GM20431 (cell line): ENCODE data around the gene S100A13.

Experiments
- in situ Hi-C: fragments of 300-500 bp; cut with MseI, MboI; formaldehyde crosslinking; loops from one replicate; pipeline ENCODE4 v1.15.0; 2020; ENCODE audit warnings: low sequenced_read_pairs; ENCODE audit not compliant: unreplicated experiment

Gene S100A13

DNA sequence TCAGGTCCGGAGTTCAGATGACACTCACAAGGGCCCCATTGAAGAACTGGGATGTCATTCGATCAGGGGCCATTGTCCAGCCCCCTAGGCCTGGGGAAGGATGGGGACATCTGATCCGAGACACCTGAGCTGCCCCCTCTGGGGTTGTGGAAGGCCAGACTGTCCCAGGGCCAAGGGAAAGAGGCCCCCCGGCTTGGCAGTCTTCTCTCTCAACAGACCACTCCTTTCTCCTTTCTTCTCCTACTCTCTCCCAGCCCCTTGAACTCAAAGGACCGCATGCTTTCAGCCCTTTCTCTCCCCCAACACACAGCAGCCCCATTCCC is 2.0 kb upstream of the S100A13 start:
- in situ Hi-C loops = no loop called here

DNA sequence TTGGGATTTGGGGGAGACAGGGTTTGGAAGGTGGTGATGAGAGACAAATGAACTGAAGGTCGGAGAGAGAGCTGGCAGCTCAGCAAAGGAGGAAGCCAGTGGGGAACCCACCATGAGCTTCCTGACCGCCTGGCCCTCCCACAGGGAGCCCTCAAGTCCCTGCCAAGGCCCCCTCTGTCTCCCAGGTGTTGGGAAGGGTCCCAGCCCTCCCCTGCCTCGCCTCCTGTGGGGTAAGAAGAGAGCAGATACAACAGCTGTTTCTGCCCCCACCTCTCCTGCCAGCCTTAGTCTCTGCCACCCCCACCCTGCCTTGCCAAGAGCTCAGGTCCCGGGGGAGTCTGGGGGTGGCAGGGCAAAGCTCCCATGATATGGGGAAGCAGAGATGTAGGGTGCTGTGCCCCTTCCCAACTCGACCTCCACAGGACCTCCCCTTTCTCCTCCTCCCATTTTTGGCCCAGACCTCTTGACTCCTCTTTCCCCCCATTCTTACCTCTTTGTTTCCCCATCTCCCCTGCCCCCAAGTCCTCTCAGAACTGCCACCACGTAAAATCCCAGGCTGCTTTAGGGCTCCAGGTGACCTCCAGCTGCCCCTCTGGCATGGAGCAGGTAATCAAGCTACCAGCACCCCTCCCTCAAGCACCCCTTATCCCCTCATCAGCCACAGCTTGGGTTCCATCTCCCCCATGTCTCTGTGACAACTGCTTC is 1.5 kb upstream of the S100A13 start:
- in situ Hi-C loops = no loop called here

DNA sequence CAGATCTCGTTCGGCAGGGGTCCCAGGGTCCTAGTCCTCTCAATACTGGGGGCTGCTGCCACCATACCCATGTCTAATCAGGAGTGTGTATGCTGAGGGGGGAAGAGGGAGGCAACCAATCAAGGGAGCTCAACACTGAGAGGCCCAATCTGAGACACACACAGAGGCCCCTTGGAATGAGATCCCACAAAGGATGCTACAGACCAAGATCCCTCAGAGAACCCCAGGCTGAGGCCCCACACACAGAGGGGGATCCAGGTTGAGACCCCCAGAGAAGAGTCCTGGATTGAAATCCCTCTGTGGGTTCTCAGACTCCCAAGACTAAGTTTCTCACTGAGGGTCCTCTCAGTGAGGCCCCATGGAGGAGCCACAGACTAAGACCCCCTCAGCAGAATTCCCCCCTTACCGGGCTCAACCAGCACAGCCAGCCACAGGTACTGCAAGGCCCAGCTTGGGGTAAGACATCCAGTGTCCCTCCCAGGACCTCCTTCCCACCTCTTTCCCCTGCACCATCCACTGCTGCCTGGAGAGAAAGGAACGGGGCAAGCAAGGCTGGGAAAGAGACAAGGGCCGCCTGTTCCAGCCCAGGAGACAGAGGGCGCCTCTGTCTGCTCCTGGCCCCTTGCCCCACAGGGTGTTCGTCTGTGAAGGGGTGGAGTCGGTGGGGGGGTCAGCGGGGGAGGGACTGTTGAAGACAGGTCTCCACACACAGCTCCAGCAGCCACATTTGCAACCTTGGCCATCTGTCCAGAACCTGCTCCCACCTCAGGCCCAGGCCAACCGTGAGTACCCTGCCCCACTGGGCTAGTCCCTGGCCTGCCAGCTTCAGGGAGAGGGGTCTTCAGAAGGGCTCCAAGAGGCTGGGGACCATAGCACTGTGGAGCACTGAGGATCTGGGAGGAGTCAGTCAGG is 666 bp upstream of the S100A13 start, which contains the start of gene S100A1:
TSS of gene S100A1 (plus strand) at position 720 of the 912 bp plus-strand sequence. CDS start 2,088 bp downstream, outside the sequence.
- in situ Hi-C loops = no loop called here

DNA sequence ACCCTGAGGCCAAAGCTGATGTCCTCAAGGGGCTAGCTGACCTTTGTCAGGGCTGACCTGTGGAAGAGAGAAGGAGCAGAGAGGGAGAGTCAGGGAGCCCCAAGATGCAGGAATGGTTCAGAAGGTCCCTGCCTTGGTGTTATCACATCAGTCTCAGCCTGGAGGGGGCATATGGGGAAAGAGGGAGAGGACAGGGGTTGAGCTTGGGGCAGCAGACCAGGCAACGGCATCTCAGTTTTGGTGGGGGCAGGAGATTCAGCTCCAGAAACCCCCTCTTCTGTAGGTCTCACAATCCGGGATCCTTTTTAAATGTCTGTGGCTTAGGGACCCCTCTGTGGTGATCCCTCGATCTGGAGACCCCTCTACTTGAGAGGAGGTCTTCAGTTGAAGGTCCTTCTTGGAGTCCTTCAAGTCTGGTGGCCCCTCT is 815 bp downstream of the S100A13 start:
- in situ Hi-C loops = no loop called here

DNA sequence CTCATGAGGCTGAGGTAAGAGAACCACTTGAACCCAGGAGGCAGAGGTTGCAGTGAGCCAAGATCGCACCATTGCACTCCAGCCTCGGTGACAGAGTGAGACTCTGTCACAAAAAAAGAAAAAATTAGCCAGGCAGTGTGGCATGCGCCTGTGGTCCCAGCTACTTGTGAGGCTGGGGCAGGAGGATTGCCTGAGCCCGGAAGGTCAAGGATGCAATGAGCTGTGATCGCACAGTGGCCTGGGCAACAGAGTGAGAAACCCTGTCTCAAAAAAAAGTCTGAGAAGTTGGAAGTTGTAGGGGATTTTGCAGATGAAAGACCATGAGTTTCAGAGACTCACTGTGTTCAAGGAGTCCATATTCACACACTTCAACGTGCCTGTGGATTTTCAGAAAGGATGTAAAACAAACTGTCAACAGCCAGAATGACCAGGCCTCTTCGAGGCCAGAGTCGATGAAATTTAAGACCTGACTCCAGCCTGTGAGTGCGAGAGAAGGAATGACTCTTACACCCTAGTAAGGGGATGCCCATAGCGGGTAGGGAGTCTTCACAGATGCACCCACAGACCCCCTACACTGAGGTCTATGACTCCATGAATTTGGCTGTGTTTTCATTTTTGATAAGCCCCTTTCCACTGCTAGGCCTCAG is 2.2 kb downstream of the S100A13 start:
- in situ Hi-C loops = no loop called here

DNA sequence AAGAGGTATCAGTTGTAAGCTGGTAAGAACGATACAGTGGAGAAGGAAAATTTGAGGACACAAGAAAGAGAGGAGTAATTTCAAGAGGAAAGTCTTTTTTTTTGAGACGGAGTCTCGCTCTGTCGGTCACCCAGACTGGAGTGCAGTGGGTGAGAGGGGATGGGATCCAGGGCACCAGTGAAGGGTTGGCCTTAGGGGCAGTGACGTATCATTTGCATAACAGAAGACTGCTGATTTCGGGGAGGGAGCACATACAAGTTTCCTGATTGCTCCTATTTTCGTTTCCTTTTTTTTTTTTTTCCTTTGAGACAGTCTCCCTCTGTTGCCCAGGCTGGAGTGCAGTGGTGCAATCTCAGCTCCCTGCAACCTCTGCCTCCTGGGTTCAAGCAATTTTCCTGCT is 4.2 kb downstream of the S100A13 start:
- in situ Hi-C loops = no loop called here

DNA sequence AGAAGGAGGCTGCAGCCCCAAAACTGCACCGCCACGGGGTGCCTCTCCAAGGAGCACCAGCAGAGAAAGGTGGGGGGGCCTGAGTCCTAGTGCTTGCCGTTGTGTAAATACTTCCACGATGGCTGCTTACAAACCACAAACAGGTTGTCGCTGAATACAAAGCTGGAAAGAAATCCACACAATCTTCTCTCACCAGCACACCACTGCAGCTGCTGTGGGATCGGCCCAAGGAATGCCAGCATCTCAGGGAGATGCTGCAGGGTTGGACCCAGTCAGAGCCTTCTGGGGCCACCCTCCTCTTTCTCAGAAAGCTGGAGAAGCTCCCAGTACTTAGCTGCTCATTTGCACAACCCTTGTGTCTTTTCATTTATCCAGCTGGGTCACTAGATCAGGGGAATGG is 8.1 kb downstream of the S100A13 start:
- in situ Hi-C loops = no loop called here

DNA sequence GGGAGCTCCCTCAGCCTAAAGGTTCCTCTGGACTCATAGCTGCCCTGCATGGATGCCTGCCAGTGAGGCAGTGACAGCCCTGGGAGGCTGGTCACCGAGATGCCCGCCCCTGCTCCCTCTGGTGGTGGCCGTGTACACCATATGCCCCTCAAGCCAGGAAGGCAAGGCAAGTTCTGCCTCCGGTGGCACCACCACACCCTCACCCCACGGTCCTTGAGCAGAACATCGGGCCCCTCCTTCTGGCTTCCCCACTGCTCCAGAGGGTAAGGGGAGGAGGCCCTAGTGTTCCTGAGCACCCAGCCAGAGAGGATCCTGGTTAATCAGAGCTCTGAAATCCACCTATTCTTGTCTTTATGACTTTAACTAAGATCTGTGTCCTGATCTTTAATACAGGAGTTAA is 9.6 kb downstream of the S100A13 start:
- in situ Hi-C loops = no loop called here

DNA sequence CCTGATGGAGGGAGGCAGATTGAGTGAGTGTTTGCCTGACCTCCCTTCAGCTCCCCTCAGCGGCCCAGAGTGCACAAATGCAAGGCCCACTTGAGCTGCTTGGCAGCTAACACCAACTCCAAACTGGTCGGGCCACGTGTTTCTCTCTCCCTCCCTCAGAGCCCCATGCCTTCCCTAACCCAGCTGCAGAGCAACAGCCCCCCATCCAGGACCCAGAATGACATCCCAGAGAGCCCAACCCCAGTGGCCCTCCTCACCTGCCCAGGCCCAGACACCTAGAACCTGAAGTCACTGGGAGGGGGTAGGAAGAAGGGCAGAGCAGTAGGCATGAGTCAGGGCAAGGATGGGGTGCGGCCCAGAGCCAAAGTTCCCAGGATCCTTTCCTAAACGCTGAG is 10.4 kb downstream of the S100A13 start:
- in situ Hi-C loops = no loop called here

DNA sequence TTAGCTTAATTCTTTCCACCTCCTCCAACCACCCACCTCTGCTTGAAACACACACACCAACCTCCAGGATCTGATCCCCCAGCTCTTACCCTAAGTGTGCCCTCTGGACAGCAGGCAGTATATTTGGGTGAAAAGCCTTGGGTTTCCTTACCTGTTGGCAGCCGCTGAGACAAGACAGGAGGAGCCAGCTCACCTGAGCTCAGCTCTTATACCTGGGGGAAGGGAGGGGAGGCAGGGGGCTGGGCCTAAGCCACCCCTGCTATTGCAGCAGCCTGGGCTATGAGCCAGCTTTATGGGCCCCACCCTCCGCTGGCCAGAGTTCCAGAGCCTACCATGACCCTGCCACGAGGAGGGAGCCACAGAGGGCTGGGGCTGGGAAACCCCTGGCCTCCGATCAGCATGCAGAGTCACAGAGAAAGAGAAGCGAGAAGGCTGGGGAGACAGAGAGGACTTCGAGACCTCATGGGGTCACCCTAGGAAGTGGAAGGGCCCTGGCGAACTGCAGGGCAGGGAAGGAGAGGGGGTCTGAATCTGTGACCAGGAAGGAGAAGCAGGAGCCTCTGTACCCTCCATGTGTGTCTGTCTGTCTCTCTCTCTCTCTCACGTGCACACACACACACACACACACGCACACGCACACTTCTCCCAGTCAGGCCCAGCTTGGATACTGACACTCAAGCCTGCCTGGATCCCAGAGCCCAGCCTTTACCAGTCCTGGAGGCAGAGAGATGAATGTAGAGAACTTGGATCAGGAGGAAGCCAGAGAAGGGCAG is 11.0 kb downstream of the S100A13 start, which contains the start of gene S100A14:
TSS of gene S100A14 (minus strand) at position 182 of the 773 bp plus-strand sequence. CDS start 467 bp downstream, outside the sequence.
- in situ Hi-C loops = no loop called here

DNA sequence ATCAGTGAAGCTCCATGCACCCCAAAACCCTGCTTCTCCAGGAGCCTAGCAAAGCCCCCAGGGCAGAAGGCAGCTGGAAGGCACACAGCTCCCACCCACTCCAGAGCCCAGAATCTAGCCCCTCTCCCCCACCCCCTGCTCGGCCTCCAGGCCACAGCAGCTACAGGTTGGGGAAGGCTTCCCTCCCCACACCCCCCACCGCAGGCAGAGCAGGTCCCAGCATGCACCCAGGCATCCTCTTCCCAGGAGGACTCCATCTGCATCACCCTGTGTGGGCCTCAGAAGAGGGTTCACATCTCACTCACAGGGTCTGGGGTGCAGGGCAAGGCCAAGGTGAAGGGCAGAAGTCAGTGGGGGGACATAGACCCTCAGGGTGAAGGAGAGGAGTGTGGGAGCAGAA is 11.9 kb downstream of the S100A13 start:
- in situ Hi-C loops = no loop called here

DNA sequence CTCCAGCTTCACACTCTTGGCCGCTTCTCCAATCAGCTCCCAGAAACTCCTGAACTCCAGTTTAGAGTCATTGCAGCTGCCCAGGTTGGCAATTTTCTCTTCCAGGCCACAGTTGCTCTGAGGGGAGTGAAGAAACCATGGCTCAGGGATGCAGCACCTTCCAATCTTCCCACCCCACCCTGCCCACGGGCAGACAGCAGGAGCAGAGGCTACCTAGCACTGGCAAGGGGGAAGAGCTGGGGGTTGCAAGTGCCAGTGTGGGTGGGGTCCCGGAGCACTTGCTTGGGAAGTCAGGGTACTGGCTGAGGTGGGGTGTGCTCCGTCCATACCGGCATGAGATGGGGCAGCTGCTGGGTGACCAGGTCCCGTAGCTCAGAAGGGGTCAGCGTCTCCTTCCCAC is 12.4 kb downstream of the S100A13 start:
- in situ Hi-C loops = no loop called here

DNA sequence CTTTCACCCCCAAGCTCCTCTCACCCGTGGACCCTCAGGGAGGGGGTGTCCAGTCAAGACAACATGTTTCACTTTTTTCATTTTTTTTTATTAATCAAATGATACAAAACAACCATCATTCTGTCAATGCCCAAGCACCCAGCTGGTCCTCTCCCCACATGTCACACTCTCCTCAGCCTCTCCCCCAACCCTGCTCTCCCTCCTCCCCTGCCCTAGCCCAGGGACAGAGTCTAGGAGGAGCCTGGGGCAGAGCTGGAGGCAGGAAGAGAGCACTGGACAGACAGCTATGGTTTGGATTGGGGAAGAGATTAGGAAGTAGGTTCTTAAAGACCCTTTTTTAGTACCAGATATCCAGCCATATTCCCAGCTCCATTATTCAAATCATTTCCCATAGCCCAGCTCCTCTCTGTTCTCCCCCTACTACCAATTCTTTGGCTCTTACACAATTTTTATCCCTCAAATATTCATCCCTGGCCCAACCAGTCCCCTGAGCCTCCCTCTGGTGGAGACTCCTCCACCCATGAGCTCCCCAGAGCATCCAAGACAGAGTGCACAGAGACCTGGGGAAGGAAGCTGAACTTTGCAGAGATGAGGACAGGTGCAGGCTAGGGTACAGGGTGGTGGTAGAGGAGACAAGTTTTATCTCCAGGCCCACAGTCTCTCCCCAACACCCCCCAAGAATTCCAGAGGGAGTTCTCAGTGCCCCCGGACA is 13.0 kb downstream of the S100A13 start:
- in situ Hi-C loops = no loop called here

DNA sequence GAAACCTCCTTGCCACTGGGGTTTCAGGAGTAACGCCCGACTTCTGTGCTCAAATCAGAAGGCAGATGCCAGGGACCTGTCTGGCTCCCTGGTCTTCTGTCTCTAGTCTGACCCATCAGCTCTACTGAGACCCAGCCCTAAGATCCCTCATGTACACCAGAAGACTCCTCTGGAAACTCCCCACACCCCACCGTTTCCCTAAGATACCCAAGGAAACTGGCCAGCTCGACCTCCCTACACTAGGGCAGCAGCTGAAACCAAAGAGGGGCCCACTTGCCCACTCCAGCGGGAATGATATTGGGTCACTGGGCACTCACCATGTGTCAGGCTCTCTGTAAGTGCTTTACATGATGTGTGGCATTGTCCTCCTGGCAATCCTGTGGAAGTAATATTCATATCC is 13.9 kb downstream of the S100A13 start:
- in situ Hi-C loops = no loop called here

DNA sequence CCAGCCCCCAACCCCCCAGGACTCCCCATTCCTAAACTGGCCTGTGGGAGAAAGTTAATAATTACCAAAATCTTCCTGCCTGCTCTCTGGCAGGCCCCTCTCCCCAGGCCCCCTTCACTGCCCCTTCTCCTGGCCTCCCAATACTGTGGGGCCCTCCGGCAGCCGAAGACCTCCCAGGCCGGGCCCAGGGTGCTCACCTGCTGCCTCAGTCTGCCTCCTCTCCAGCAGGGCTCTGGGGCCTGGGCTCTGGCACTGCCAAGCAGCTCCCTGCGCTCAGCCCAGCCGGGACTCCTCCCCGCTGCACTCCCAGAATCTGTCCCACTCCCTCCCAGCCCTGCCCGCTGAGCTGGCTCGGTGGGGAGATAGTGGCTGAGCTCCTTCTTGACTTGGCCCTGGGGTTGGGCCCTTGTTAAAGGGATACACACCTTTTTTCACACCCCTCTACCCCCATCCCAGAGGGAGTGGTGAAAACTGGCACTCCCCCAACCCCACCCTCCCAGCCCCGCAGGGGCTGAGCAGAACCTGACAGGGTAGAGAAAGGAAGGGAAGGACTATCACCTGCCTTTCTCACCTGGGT is 14.5 kb downstream of the S100A13 start, which contains the start of gene S100A16:
TSS of gene S100A16 (minus strand) at position 383 of the 577 bp plus-strand sequence. CDS start 4,986 bp downstream, outside the sequence.
- in situ Hi-C loops = no loop called here

DNA sequence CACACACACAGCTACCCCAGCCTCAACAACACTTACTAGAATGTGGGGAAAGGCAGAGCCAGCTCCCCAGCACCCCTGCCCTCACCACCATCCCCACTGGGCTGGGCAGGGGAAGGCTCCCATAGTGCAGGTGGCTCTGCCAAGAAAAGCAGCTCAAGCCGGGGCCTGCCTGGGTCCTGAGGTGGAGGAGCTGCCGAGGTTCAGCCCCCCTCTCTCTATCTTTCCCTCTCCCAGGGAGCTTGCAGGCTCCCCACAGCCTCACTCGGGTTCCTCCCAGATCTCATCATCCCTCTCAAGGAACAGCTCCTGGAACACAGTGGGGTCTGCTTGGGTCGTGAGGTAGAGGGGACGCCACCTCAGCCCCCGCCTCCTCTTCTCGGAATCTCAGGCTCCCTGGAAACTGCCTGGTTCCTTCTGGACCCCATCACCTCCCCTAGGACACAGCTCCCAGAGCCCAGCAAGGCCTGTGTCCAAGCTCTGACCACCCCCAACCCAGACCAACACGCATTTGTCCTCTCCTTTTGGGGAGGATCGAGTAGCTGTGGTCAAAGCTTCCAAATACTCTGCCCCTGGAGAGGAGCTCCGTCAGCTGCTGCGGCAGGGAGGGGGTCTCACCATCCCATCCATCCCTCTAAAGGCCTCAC is 15.1 kb downstream of the S100A13 start:
- in situ Hi-C loops = no loop called here

DNA sequence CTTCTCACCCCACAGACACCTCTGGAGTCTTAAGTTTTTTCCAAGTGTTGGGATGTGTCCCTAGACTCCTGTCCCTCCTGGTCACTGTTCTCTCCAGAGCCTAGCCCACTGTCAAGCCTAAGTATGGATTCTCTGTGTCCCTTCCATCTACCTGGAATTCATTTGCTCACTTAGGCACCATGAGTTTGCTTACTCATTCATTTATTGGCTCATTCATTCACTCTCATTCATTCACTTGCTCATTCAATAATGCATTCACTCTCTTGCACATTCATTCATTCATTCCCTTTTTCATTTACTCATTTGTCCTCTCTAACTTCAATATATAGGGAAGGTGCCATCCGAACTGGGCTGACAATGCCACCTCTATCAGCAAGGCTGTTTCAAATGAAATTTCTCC is 15.9 kb downstream of the S100A13 start:
- in situ Hi-C loops = no loop called here

DNA sequence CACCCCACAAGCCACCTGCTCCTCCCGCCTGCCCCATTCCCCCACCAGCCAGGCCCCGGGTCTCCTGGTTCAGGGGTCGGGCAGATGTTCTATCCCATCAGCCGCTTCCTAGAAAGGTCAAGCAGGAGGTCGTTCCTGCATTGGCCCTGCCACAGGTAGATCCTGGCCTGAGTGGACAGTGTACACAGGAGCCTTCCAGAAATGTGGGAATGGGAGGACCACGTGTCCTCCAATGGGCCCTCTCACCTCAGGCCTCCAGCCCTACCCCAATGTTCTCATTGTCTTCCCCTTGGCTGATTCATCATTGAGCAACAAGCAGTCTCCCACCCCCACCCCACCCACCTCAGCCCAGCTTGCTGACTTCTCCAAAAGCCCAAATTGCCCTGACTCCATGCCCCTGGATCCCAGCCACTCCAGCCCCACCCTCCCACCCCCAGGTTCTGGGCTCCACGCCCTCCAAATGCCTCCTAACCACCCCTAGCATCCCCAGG is 16.4 kb downstream of the S100A13 start:
- in situ Hi-C loops = no loop called here
